GM12878 (cell line): ENCODE results near the gene PDGFD. TPM values are rescaled to one million over a fixed set of nuclear protein-coding genes. Genes with fewer than 3 reads are reported as not detected.

Experiments used
- ATAC-seq: fragments of 200-7000 bp; cut with Tn5 transposase; 3 replicates; pipeline ENCODE4 v1.9.1; 2020; ENCODE audit warnings: mild to moderate bottlenecking, moderate library complexity
- BruUV-seq: library from RNA; stranded (reverse); fragments of 400-500 nt; replicated peaks from 2 replicates; lab custom pipeline; 2021; lab: Mats Ljungman, UMichigan
- CTCF ChIA-PET: fragments of 300-600 bp; sonication (Branson Sonifier 250); formaldehyde crosslinking; extraction: SDS; loops from one replicate; lab custom pipeline; 2021; ENCODE audit warnings: inconsistent platforms; lab: Yijun Ruan, JAX
- POLR2A ChIA-PET: fragments of 350-600 bp; formaldehyde crosslinking; extraction: SDS; loops from one replicate; lab custom pipeline; 2021; ENCODE audit warnings: inconsistent platforms; lab: Charles Lee
- RAD21 ChIA-PET: fragments of 300-600 bp; sonication (Branson Sonifier 250); formaldehyde crosslinking; loops from one replicate; lab custom pipeline; 2023; ENCODE audit warnings: antibody characterized with exemption; ENCODE audit not compliant: unreplicated experiment; lab: Charles Lee
- SMC1A ChIA-PET: fragments of 300-600 bp; sonication (Branson Sonifier 250); formaldehyde crosslinking; loops from one replicate; lab custom pipeline; 2023; ENCODE audit not compliant: unreplicated experiment, uncharacterized antibody; lab: Charles Lee
- DNase-seq: peaks from one replicate; pipeline ENCODE4 v3.0.0-alpha.2; 2011; ENCODE audit warnings: low read depth, low spot score
- FAIRE-seq: peaks from 3 replicates; lab custom pipeline; 2011; peaks lifted over from hg19 to GRCh38; lab: Jason Lieb, UNC
- H2AFZ ChIP-seq: 2 replicates; pipeline ENCODE4 v1.6.0; 2011; ENCODE audit warnings: low read depth, low read length, control low read depth; ENCODE audit not compliant: control insufficient read depth
- H3K27ac ChIP-seq: 2 replicates; pipeline ENCODE4 v1.5.1; 2011; ENCODE audit warnings: control low read depth; ENCODE audit not compliant: control insufficient read depth, insufficient read depth
- H3K27me3 ChIP-seq, 2 experiments: replicated peaks in 1 of 2; 2 replicates each; pipeline versions ENCODE4 v1.6.0 to v1.6.1; 2011; ENCODE audit warnings: low read length in 1 of 2; ENCODE audit not compliant: control insufficient read depth in 2 of 2, insufficient read depth in 2 of 2
- H3K36me3 ChIP-seq, 2 experiments: 2 replicates each; pipeline ENCODE4 v1.5.1; 2011; ENCODE audit warnings: low read length in 1 of 2; ENCODE audit not compliant: control insufficient read depth in 2 of 2, insufficient read depth in 2 of 2
- H3K4me1 ChIP-seq: 2 replicates; pipeline ENCODE4 v1.6.1; 2011; ENCODE audit warnings: mild to moderate bottlenecking, low read length, moderate library complexity, mixed read lengths; ENCODE audit not compliant: control insufficient read depth, insufficient read depth
- H3K4me2 ChIP-seq: 2 replicates; pipeline ENCODE4 v1.6.0; 2011; ENCODE audit warnings: control low read depth; ENCODE audit not compliant: control insufficient read depth, insufficient read depth
- H3K4me3 ChIP-seq: fragments of 200-600 bp; sonication (generic); 2 replicates; pipeline ENCODE4 v1.5.1; 2016
- H3K79me2 ChIP-seq: 2 replicates; pipeline ENCODE4 v1.6.0; 2011; ENCODE audit warnings: low read length; ENCODE audit not compliant: control insufficient read depth, insufficient read depth
- H3K9ac ChIP-seq: 2 replicates; pipeline ENCODE4 v1.8.0; 2011; ENCODE audit warnings: low read length, control low read depth, mixed read lengths; ENCODE audit not compliant: control insufficient read depth, insufficient read depth
- H3K9me3 ChIP-seq: replicated peaks from 3 replicates; pipeline ENCODE4 v1.5.1; 2011; ENCODE audit warnings: mild to moderate bottlenecking, low read length; ENCODE audit not compliant: control insufficient read depth, insufficient read depth
- H4K20me1 ChIP-seq: 2 replicates; pipeline ENCODE4 v1.6.0; 2011; ENCODE audit not compliant: control insufficient read depth, insufficient read depth
- BMI1 ChIP-seq: fragments of 450-650 bp; IDR thresholded peaks from 2 replicates; pipeline ENCODE4 v1.6.1; 2016; ENCODE audit warnings: mild to moderate bottlenecking, moderate library complexity, borderline replicate concordance
- CHD4 ChIP-seq: fragments of 200-600 bp; sonication (generic); IDR thresholded peaks from 2 replicates; pipeline ENCODE4 v1.6.1; 2016; ENCODE audit warnings: mild to moderate bottlenecking
- ETV6 ChIP-seq, 2 experiments: fragments of 450-650 bp in 1 of 2; IDR thresholded peaks in 1 of 2; conservative IDR thresholded peaks in 1 of 2; 2 replicates each; pipeline ENCODE4 v1.6.1; 2014; ENCODE audit warnings: antibody characterized with exemption in 1 of 2, borderline replicate concordance in 1 of 2, low read depth in 1 of 2, mild to moderate bottlenecking in 1 of 2, moderate library complexity in 1 of 2
- HDAC2 ChIP-seq: fragments of 200-600 bp; sonication (generic); IDR thresholded peaks from 2 replicates; pipeline ENCODE4 v1.6.1; 2017
- IRF4 ChIP-seq: IDR thresholded peaks from 2 replicates; pipeline ENCODE4 v1.6.1; 2011; ENCODE audit warnings: low read depth, low read length
- LARP7 ChIP-seq: fragments of 450-650 bp; IDR thresholded peaks from 2 replicates; pipeline ENCODE4 v1.6.1; 2017; ENCODE audit warnings: mild to moderate bottlenecking
- NBN ChIP-seq: fragments of 450-650 bp; IDR thresholded peaks from 2 replicates; pipeline ENCODE4 v1.6.1; 2016
- NR2F1 ChIP-seq: fragments of 450-650 bp; conservative IDR thresholded peaks from 2 replicates; pipeline ENCODE4 v1.6.1; 2017; ENCODE audit warnings: mild to moderate bottlenecking
- PBX3 ChIP-seq: IDR thresholded peaks from 2 replicates; pipeline ENCODE4 v1.6.1; 2011; ENCODE audit warnings: mild to moderate bottlenecking, low read depth, low read length, moderate library complexity; ENCODE audit not compliant: insufficient replicate concordance
- POLR2AphosphoS2 ChIP-seq: IDR thresholded peaks from 2 replicates; pipeline ENCODE4 v1.6.1; 2011; ENCODE audit warnings: low read depth, mild to moderate bottlenecking, low read length, improper control_type of control experiment, moderate library complexity
- RELB ChIP-seq: fragments of 450-650 bp; IDR thresholded peaks from 2 replicates; pipeline ENCODE4 v1.6.1; 2017; ENCODE audit warnings: low read depth, mild to moderate bottlenecking, moderate library complexity
- RFX5 ChIP-seq: IDR thresholded peaks from 2 replicates; pipeline ENCODE4 v1.6.1; 2011; ENCODE audit warnings: low read depth, low read length, improper control_type of control experiment
- SMAD5 ChIP-seq: IDR thresholded peaks from 2 replicates; pipeline ENCODE4 v1.6.1; 2016; ENCODE audit warnings: antibody characterized with exemption, low read depth
- SRF ChIP-seq, 2 experiments: IDR thresholded peaks; 2 replicates each; pipeline ENCODE4 v1.6.1; 2011; ENCODE audit warnings: low read depth in 2 of 2, low read length in 2 of 2, mild to moderate bottlenecking in 1 of 2, moderate library complexity in 1 of 2
- STAT3 ChIP-seq: IDR thresholded peaks from 2 replicates; pipeline ENCODE4 v1.6.1; 2011; ENCODE audit warnings: low read depth, low read length, improper control_type of control experiment
- SUZ12 ChIP-seq: fragments of 200-600 bp; sonication (generic); IDR thresholded peaks from one replicate; pipeline ENCODE4 v1.6.1; 2018; ENCODE audit warnings: antibody characterized with exemption, mild to moderate bottlenecking; ENCODE audit not compliant: unreplicated experiment
- USF2 ChIP-seq: IDR thresholded peaks from 2 replicates; pipeline ENCODE4 v1.6.1; 2011; ENCODE audit warnings: low read depth, low read length, improper control_type of control experiment, borderline replicate concordance
- ZBTB11 ChIP-seq: fragments of 450-650 bp; formaldehyde crosslinking; IDR thresholded peaks from 2 replicates; pipeline ENCODE4 v1.5.0; 2022; ENCODE audit warnings: mild to moderate bottlenecking, missing genetic modification characterization
- ZNF207 ChIP-seq: fragments of 450-650 bp; IDR thresholded peaks from 2 replicates; pipeline ENCODE4 v1.6.1; 2014; ENCODE audit warnings: antibody characterized with exemption, mild to moderate bottlenecking, borderline replicate concordance
- WGBS: methylation state at CpG from one replicate; pipeline ENCODE4 v1.1.6; 2016; ENCODE audit warnings: low lambda C conversion rate; ENCODE audit not compliant: insufficient replicate concordance, insufficient coverage; ENCODE audit errors: missing lambda C conversion rate; 5-methylcytosine and 5-hydroxymethylcytosine counted together
- in situ Hi-C: fragments of 300-500 bp; cut with MboI; formaldehyde crosslinking; loops from 9 replicates; pipeline ENCODE4 v1.14.3; 2018; ENCODE audit warnings: mixed read lengths
- intact Hi-C: fragments of 100-400 bp; cut with micrococcal nuclease; formaldehyde crosslinking; loops from one replicate; pipeline ENCODE4 v1.14.2; 2022; ENCODE audit not compliant: unreplicated experiment
- polyA plus RNA-seq, 11 experiments: library from polyadenylated mRNA; depleted of rRNA in 4 of 11; unstranded in 6 of 11; stranded (reverse) in 5 of 11; fragments of >200 nt; fragmentation: Nextera tagmentation in 4 of 11; fragmentation: Illumina TruSeq in 1 of 11; extraction: Ambion mirVana in 4 of 11; extraction: Trizol in 1 of 11; gene quantifications; 1 replicate in 1 of 11; 2 replicates in 10 of 11; pipeline versions ENCODE4 v1.2.1 to v1.2.3, GENCODE V29; 2011 to 2016; ENCODE audit warnings: inconsistent platforms in 2 of 11, missing spikeins in 2 of 11, low read depth in 1 of 11
- total RNA-seq, 4 experiments: library from RNA; depleted of rRNA in 3 of 4; stranded (reverse); fragments of >200 nt in 3 of 4; fragmentation: Illumina TruSeq in 1 of 4; extraction: Trizol in 1 of 4; gene quantifications; 2 replicates each; pipeline versions ENCODE4 v1.2.1 to v1.2.3, GENCODE V29; 2013 to 2021

PDGFD gene
- total and polyA plus RNA-seq, 10 of the 15 experiments (the other 5 are each of a cell fraction or from before 2014, with no cell fraction given), result 0.05 to 0.13 TPM; not detected in 8

- WGBS, result 100% methylated on average over 1 of the region's 1 CpG
- Histone ChIP-seq H3K9me3 (no peaks in the 10 kb centered on the region), H3K4me3 (no peak overlapping the region), H3K36me3 (no peaks in the 10 kb centered on the region), H3K4me1 (no peaks in the 10 kb centered on the region), H3K9ac (no peak overlapping the region), H3K4me2 (no peak overlapping the region), H3K27ac (no peak overlapping the region), H4K20me1 (no peaks in the 10 kb centered on the region), H2AFZ (no peak overlapping the region), H3K27me3 (no peaks in the 10 kb centered on the region), H3K79me2 (no peaks in the 10 kb centered on the region)
- DNase-seq (no peak), FAIRE-seq (no peak), ATAC-seq (no peak)
- SMC1A ChIA-PET, result interaction anchor here (0.6 kb wide), 1 partner anchor 367 kb away, joined by 3 read pairs; no protein-coding TSS in a partner anchor
- intact Hi-C loops (no loop called here), in situ Hi-C loops (no loop called here)
- RAD21 ChIA-PET, result interaction anchor here (1.0 to 1.5 kb wide), 2 partner anchors 35 to 94 kb away, joined by 4 to 5 read pairs; no protein-coding TSS in a partner anchor
- POLR2A ChIA-PET, result no interaction called here
- CTCF ChIA-PET, result no interaction called here
- no TSS peak for BruUV-seq
- TF ChIP-seq CHD4 (no peak), NBN (no peak), PBX3 (no peak), ZBTB11 (CRISPR knock-in tag) (no peak), LARP7 (no peak), IRF4 (no peak), ETV6 (conservative IDR thresholded peaks at IDR 0.05 in 1 of 2, IDR thresholded peaks at IDR 0.05 in 1 of 2; ENCODE audit: borderline replicate concordance in 1 of 2, low read depth in 1 of 2) (no peak), NR2F1 (no peak), POLR2AphosphoS2 (no peak), HDAC2 (no peak), STAT3 (no peak), RELB (no peak), ZNF207 (no peak), SUZ12 (no peak), BMI1 (no peak), USF2 (no peak), RFX5 (no peak), SMAD5 (no peak), SRF (IDR thresholded peaks at IDR 0.05; ENCODE audit: low read depth in 2 of 2, low read length in 2 of 2) (no peak)
Observed at GRCh38 chr11:103994094-103994493, 169.9 kb downstream of the PDGFD start.
